ENCODE data around the gene FOCAD. TPM values are rescaled to one million over a fixed set of nuclear protein-coding genes. Genes with fewer than 3 reads are reported as not detected.

FOCAD gene
- total and polyA plus RNA-seq, 2 of the 8 experiments (the other 6 are each of a cell fraction or from before 2014, with no cell fraction given) = 22.0 to 38.4 TPM

DNA sequence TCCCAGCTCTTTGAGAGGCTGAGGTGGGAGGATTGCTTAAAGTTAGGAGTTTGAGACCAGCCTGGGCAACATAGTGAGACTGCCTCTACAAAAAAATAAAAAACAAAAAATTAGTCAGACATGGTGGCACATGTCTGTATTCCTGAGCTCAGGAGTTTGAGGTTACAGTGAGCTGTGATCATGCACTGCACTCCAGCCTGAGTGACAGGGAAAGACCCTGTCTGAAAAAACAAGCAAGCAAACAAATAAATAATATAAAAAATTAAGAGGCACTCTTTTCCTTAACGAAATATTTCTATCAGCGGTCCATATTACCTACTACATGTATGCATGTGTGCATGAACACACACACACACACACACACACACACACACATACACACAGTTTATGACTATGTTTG, 20.9 kb upstream of the FOCAD start (continued):
- TF ChIP-seq NANOG (IDR thresholded peaks at IDR 0.05; ENCODE audit: insufficient read depth, low read depth, low read length, poor library complexity, severe bottlenecking) = no peak

Measured in H1 (cell line).